HG02884 (cell line): ENCODE measurements around the gene KCNJ15.

Experiments used
- ATAC-seq: cut with Tn5 transposase; IDR thresholded peaks from one replicate; pipeline ENCODE4 v1.9.1; 2021; ENCODE audit warnings: mild to moderate bottlenecking, moderate library complexity; ENCODE audit not compliant: unreplicated experiment

KCNJ15 gene

DNA sequence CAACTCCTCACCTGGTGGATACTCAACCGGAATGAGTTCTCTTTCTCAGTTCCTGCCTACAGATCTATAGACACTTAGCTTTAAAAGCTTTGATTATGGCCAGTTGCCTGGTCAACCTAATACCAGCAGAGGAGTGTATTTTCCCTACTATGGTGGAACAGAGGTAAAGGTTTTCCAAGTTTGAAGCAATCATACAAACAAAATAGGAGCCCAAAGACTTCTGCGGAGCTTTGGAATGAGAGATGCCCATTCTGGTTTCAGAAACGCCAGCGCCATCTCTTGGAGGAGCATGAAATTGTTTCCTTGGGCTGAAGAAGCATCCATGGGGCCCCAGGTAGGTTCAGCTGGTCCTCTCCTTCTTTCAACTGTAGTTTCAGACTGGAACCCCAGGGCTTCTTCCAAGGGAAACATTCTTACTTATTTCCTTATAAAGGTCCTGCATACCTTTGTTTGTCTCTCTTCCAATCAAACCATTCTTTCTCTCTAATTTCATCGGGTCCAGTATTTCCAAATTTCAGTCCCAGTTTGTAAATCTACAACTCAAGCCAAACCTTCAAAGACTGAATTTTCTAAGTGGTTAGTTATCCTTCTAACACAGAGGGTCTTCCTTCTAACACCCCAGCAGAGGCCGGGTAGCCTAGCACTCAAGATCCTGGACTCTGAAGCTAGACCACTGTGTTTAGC, 95.9 kb downstream of the KCNJ15 start:
- ATAC-seq = no peak

DNA sequence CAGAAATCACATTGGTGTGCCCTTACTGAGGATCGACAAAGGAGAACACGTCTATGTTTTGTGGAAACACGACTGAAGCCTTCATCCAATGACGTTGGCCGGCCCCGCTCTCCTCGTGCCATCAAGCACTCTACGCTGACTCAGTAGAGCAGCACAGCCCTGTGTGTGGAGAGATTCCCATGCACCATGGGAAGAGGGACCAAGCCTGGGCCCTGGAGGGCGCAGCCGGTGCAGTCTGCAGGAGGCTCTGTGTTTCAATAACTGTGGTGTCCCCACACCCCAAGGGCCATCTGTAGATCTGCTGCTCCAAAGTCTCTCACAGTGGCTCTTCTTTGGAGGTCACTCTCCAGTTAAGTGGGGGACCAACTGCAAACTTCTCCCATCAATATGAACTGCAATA, 97.4 kb downstream of the KCNJ15 start:
- no peak for ATAC-seq

DNA sequence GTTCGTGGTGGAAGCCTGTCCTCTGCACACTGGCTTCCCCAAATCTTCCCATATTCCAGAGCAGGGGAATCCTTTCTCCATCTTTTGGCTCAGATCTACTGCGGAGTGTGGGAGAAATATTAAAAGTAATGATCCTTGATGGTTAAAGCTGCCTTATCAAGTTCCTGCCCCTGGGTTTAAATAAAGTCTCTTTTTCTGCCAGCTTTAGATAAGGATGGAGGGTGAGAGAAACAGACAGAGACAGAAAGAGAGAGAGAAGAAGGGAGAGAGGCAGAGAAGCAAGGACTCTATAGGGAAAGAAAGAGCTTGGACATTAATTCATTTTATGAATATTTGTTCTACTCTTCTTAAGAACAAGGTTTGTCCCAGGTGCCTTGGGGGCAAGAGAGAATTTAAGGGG, 98.0 kb downstream of the KCNJ15 start:
- ATAC-seq = no peak

DNA sequence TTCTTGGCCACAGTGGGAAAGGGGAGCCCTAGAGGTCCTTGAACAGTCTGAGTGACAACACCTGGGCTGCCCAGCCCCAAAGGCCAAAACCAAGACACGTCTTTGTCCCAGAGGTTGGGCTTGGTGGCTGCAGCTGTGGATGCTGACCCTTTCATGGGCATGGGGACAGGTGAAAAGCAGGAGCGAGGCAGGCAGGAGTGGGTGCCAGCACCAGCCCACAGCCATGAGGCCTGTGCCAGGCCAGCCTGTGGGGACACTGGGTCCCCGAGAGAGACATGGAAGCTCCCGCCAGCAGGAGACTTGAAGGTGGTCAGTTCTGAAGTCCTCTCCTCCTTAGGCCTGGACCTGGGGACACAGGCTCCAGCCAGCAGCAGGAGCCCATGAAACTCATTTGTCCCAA, 98.6 kb downstream of the KCNJ15 start:
- no peak for ATAC-seq

DNA sequence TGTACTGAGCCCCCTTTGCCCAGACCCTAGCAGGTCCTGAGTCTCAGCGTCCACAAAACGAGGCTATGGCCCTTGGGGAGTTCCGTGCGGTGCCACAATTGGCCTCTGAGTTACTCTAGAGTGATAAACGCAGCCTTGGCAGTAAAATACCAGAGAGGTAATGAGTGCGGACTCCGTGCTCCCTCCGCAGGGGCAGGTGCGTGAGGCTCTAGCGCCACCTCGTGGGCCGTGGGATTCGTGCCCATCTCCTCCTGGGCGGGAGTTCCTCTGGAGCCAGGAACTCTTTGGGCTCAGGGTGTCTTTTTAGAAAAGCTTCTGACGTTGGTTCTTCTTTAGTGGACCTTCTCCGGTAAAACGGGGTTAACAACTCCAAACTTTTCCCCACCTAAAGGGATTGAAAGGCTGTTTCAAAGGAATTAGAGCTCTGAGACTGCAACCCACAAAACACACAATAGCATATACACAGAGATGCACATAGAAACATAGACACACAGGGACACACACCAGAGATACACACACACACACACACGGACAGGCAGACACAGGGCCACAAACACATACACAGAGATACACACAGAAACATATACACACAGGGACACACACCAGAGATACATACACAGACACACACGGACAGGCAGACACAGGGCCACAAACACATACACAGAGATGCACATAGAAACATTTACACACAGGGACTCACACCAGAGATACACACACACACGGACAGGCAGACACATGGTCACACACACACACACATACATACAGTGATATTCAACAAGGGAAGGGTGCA, 99.4 kb downstream of the KCNJ15 start:
- no peak for ATAC-seq
